ENCODE results near the gene NFATC2.

The NFATC2 gene

GRCh38 chr20:51496964-51497363 is 45.6 kb downstream of the NFATC2 start:
- no peak overlapping the region for H3K27ac ChIP-seq
- TF ChIP-seq CTCF (conservative IDR thresholded peaks at IDR 0.05): no peak

GRCh38 chr20:51495921-51496545 is 46.5 kb downstream of the NFATC2 start:
- TF ChIP-seq CTCF (conservative IDR thresholded peaks at IDR 0.05): no peak
- no peak overlapping the region for H3K27ac ChIP-seq

GRCh38 chr20:51495291-51495690 is 47.2 kb downstream of the NFATC2 start:
- no peak for TF ChIP-seq CTCF (conservative IDR thresholded peaks at IDR 0.05)
- H3K27ac ChIP-seq: no peak overlapping the region

GRCh38 chr20:51494241-51495110 is 48.0 kb downstream of the NFATC2 start:
- no peak for TF ChIP-seq CTCF (conservative IDR thresholded peaks at IDR 0.05)
- no peak overlapping the region for H3K27ac ChIP-seq

- TF ChIP-seq CTCF (conservative IDR thresholded peaks at IDR 0.05): no peak
- H3K27ac ChIP-seq: no peak overlapping the region
These were observed 49.1 kb downstream of the NFATC2 start for GRCh38 chr20:51493346-51493791.

GRCh38 chr20:51492167-51493092 is 50.1 kb downstream of the NFATC2 start:
- no peak overlapping the region for H3K27ac ChIP-seq
- no peak for TF ChIP-seq CTCF (conservative IDR thresholded peaks at IDR 0.05)

- no peak overlapping the region for H3K27ac ChIP-seq
- no peak for TF ChIP-seq CTCF (conservative IDR thresholded peaks at IDR 0.05)
These were observed 51.1 kb downstream of the NFATC2 start for GRCh38 chr20:51491393-51491792.

All from VCaP (cell line).